Measurements from ENCODE around the gene HNRNPAB. TPM values are rescaled to one million over a fixed set of nuclear protein-coding genes. Genes with fewer than 3 reads are reported as not detected.
A peak's percentile ranks its signal among the peaks of the same experiment; 100 is the strongest.

HNRNPAB gene
- total RNA-seq, 1 donor from 2014 or later: 281 TPM

DNA sequence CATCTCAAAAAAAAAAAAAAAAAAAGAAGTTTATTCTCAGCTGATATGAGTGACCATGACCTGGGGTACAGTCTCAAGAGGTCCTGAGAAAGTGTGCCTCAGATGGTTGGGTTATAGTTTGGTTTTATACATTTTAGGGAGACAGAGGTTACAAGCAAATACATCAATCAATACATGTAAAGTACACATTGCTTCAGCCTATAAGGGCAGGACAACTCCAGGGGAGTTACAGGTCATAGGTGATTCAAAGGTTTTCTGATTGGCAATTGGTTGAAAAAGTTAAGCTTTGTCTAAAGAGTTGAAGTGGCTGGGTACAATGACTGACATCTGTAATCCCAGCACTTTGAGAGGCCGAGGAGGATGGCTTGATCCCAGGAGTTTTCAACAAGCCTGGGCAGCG is 14.9 kb upstream of the HNRNPAB start:
- DNase-seq: no peak
- peaks cover 3% of the 10 kb centered on the region for H3K27me3 Mint-ChIP-seq (ENCODE audit: unreplicated experiment)
- H3K9me3 Mint-ChIP-seq (ENCODE audit: unreplicated experiment): peaks cover 4% of the 10 kb centered on the region
- no peak for TF ChIP-seq CTCF (IDR thresholded peaks at IDR 0.05; ENCODE audit: partially characterized antibody, unreplicated experiment)
- H3K4me3 Mint-ChIP-seq (ENCODE audit: unreplicated experiment): no peak overlapping the region
- H3K4me1 Mint-ChIP-seq (ENCODE audit: low read depth, unreplicated experiment): peaks cover 3% of the 10 kb centered on the region
- no peak overlapping the region for H3K27ac Mint-ChIP-seq (ENCODE audit: unreplicated experiment)
- H3K36me3 Mint-ChIP-seq (ENCODE audit: unreplicated experiment): peaks cover 4% of the 10 kb centered on the region

DNA sequence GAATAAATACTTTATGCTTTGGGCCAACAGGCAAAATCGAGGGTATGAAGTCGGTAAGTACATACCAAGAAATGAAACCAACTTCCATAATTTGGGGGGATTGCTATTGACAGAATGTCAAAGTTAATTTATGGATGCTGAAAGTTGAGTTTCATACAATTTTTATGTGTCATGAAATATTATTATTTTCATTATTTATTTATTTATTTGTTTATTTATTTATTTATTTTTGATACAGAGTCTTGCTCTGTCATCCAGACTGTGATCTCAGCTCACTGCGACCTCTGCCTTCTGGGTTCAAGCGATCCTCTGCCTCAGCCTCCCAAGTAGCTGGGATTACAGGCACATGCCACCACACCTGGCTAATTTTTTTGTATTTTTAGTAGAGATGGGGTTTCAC is 12.7 kb upstream of the HNRNPAB start:
- H3K27me3 Mint-ChIP-seq (ENCODE audit: unreplicated experiment): peaks cover 3% of the 10 kb centered on the region
- no peak for TF ChIP-seq CTCF (IDR thresholded peaks at IDR 0.05; ENCODE audit: partially characterized antibody, unreplicated experiment)
- peaks cover 4% of the 10 kb centered on the region for H3K36me3 Mint-ChIP-seq (ENCODE audit: unreplicated experiment)
- H3K9me3 Mint-ChIP-seq (ENCODE audit: unreplicated experiment): peaks cover 4% of the 10 kb centered on the region
- H3K27ac Mint-ChIP-seq (ENCODE audit: unreplicated experiment): no peak overlapping the region
- H3K4me1 Mint-ChIP-seq (ENCODE audit: low read depth, unreplicated experiment): no peaks in the 10 kb centered on the region
- H3K4me3 Mint-ChIP-seq (ENCODE audit: unreplicated experiment): no peak overlapping the region
- DNase-seq: no peak

DNA sequence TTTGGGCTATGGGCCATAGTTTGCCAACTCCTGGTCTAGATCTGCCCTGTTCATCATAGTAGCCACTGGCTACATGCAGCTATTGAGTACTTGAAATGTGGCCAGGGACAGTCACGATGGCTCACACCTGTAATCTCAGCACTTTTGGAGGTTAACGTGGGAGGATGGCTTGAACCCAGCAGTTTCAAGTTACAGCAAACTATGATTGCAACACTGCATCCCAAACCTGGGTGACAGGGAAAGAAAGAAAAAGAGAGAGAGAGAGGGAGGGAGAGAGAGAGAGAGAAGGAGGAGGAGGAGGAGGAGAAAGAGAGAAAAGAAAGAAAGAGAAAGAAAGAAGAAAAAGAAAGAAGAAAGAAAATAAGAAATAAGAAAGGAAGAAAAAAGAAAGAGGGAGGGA is 12.1 kb upstream of the HNRNPAB start:
- peaks cover 3% of the 10 kb centered on the region for H3K27me3 Mint-ChIP-seq (ENCODE audit: unreplicated experiment)
- no peak overlapping the region for H3K4me3 Mint-ChIP-seq (ENCODE audit: unreplicated experiment)
- no peaks in the 10 kb centered on the region for H3K4me1 Mint-ChIP-seq (ENCODE audit: low read depth, unreplicated experiment)
- TF ChIP-seq CTCF (IDR thresholded peaks at IDR 0.05; ENCODE audit: partially characterized antibody, unreplicated experiment): no peak
- peaks cover 4% of the 10 kb centered on the region for H3K9me3 Mint-ChIP-seq (ENCODE audit: unreplicated experiment)
- DNase-seq: no peak
- peaks cover 4% of the 10 kb centered on the region for H3K36me3 Mint-ChIP-seq (ENCODE audit: unreplicated experiment)
- H3K27ac Mint-ChIP-seq (ENCODE audit: unreplicated experiment): no peak overlapping the region

DNA sequence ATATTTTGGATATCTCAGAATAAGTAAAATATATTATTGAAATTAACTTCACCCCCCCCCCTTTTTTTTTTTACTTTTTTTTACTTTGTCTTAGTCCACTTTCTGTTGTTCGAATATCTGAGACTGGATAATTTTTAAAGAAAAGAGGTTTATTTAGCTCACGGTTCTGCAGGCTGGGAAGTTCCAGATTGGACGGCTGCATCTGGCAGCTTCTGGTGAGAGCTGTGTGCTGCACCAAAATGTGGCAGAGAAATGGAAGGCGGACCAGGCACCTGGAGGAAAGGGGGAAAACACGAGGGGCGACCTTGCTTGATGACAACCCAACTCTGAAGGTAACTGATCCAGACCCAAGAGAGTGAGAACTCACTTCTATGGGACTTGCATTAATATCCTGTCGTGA is 11.5 kb upstream of the HNRNPAB start:
- no peak overlapping the region for H3K27ac Mint-ChIP-seq (ENCODE audit: unreplicated experiment)
- peaks cover 4% of the 10 kb centered on the region for H3K9me3 Mint-ChIP-seq (ENCODE audit: unreplicated experiment)
- H3K36me3 Mint-ChIP-seq (ENCODE audit: unreplicated experiment): peaks cover 4% of the 10 kb centered on the region
- H3K4me3 Mint-ChIP-seq (ENCODE audit: unreplicated experiment): no peak overlapping the region
- no peak for TF ChIP-seq CTCF (IDR thresholded peaks at IDR 0.05; ENCODE audit: partially characterized antibody, unreplicated experiment)
- peaks cover 3% of the 10 kb centered on the region for H3K27me3 Mint-ChIP-seq (ENCODE audit: unreplicated experiment)
- DNase-seq: no peak
- no peaks in the 10 kb centered on the region for H3K4me1 Mint-ChIP-seq (ENCODE audit: low read depth, unreplicated experiment)

GRCh38 chr5:178193251-178193809 is 11.0 kb upstream of the HNRNPAB start:
- peaks cover 3% of the 10 kb centered on the region for H3K27me3 Mint-ChIP-seq (ENCODE audit: unreplicated experiment)
- no peak for TF ChIP-seq CTCF (IDR thresholded peaks at IDR 0.05; ENCODE audit: partially characterized antibody, unreplicated experiment)
- H3K9me3 Mint-ChIP-seq (ENCODE audit: unreplicated experiment): peaks cover 4% of the 10 kb centered on the region
- DNase-seq: no peak
- H3K4me3 Mint-ChIP-seq (ENCODE audit: unreplicated experiment): no peak overlapping the region
- no peaks in the 10 kb centered on the region for H3K4me1 Mint-ChIP-seq (ENCODE audit: low read depth, unreplicated experiment)
- H3K36me3 Mint-ChIP-seq (ENCODE audit: unreplicated experiment): peaks cover 4% of the 10 kb centered on the region
- H3K27ac Mint-ChIP-seq (ENCODE audit: unreplicated experiment): peak overlapping the region; percentile 3

Measured in glutamatergic neuron (in vitro differentiated cells).